Spleen (tissue), 11 donors: ENCODE results near the gene FMNL3. TPM values are rescaled to one million over a fixed set of nuclear protein-coding genes. Genes with fewer than 3 reads are reported as not detected.
"Not testable (repeated sequence)": the region's sequence is repeated elsewhere in the genome, so short reads cannot be mapped to it uniquely, and the experiment has no call there.

Experiments used
- DNase-seq: peaks from one replicate; pipeline ENCODE4 v3.0.0-alpha.2; 2020
- H3K27ac ChIP-seq, 8 donors: fragments of 200-600 bp; sonication (generic) in 7 of 8; 1 replicate in 4 of 8; 2 replicates in 4 of 8; pipeline versions ENCODE4 v1.5.0 to v1.8.0; 2016 to 2021; ENCODE audit warnings: inconsistent platforms in 4 of 8, mild to moderate bottlenecking in 4 of 8, moderate library complexity in 1 of 8
- H3K27me3 ChIP-seq, 7 donors: fragments of 200-600 bp; sonication (generic) in 6 of 7; replicated peaks in 1 of 7; 1 replicate in 4 of 7; 2 replicates in 3 of 7; pipeline versions ENCODE4 v1.5.0 to v1.8.0; 2016 to 2021; ENCODE audit warnings: inconsistent platforms in 3 of 7, mild to moderate bottlenecking in 1 of 7
- H3K36me3 ChIP-seq, 6 donors: fragments of 200-600 bp; sonication (generic) in 5 of 6; 1 replicate in 4 of 6; 2 replicates in 2 of 6; pipeline versions ENCODE4 v1.5.0 to v1.8.0; 2016 to 2021; ENCODE audit warnings: inconsistent platforms in 2 of 6
- H3K4me1 ChIP-seq, 6 donors: fragments of 200-600 bp; sonication (generic) in 5 of 6; 1 replicate in 3 of 6; 2 replicates in 3 of 6; pipeline versions ENCODE4 v1.5.0 to v1.8.0; 2016 to 2021; ENCODE audit warnings: inconsistent platforms in 3 of 6
- H3K4me3 ChIP-seq, 8 donors: fragments of 200-600 bp; sonication (generic) in 7 of 8; 1 replicate in 4 of 8; 2 replicates in 4 of 8; pipeline versions ENCODE4 v1.5.0 to v1.8.0; 2016 to 2021; ENCODE audit warnings: inconsistent platforms in 4 of 8, mild to moderate bottlenecking in 4 of 8, moderate library complexity in 2 of 8
- H3K9me3 ChIP-seq, 8 donors: fragments of 200-600 bp; sonication (generic) in 7 of 8; 1 replicate in 4 of 8; 2 replicates in 4 of 8; pipeline versions ENCODE4 v1.5.0 to v1.8.0; 2016 to 2021; ENCODE audit warnings: inconsistent platforms in 4 of 8
- POLR2A ChIP-seq, 3 donors: fragments of 450-650 bp; IDR thresholded peaks; one replicate each; pipeline ENCODE4 v1.5.1; 2017; ENCODE audit warnings: antibody characterized with exemption in 3 of 3, mild to moderate bottlenecking in 1 of 3
- POLR2AphosphoS5 ChIP-seq, 3 donors: sonication (generic); formaldehyde crosslinking; IDR thresholded peaks; one replicate each; pipeline ENCODE4 v1.5.1; 2017; ENCODE audit warnings: antibody characterized with exemption in 3 of 3
- WGBS, 5 donors: extraction: QIAGEN DNeasy Blood & Tissue Kit in 3 of 5; methylation state at CpG; one replicate each; pipeline versions ENCODE4 v1.1.5 to v1.1.7; 2013 to 2018; 5-methylcytosine and 5-hydroxymethylcytosine counted together
- intact Hi-C: fragments of 100-400 bp; cut with DNase I; formaldehyde crosslinking; loops from one replicate; pipeline ENCODE4 v1.15.0; 2023; ENCODE audit warnings: low total_unique reads
- polyA plus RNA-seq, 3 donors: library from polyadenylated mRNA; stranded (reverse); fragments of 200-250 nt; gene quantifications; one replicate each; pipeline ENCODE4 v1.2.1, GENCODE V29; 2013
- total RNA-seq, 7 donors: library from RNA; depleted of rRNA in 3 of 7; stranded (reverse); fragments of >200 nt in 3 of 7; fragmentation: NEBNext Ultra II Directional in 4 of 7; extraction: Animal tissue kit (Norgen Biotek cat#: 25700) in 4 of 7; gene quantifications; one replicate each; pipeline versions ENCODE4 v1.1.0 to v1.2.1, GENCODE V29; 2016 to 2021
- TF ChIP-seq, protein P1 (sequence below), 11 experiments: fragments of 200-600 bp in 7 of 11; fragments of 450-650 bp in 4 of 11; sonication (generic) in 4 of 11; IDR thresholded peaks in 8 of 11; conservative IDR thresholded peaks in 3 of 11; 1 replicate in 7 of 11; 2 replicates in 4 of 11; pipeline versions ENCODE4 v1.4.0 to v1.8.0; 2016 to 2021; ENCODE audit warnings: antibody characterized with exemption in 11 of 11, inconsistent platforms in 4 of 11, mild to moderate bottlenecking in 1 of 11
- donor health status: healthy with polysubstance abuse.
- donor health status: DM: no; HTN: no; CAD: no; lungs with moderate emphysema.
- donor health status: DM: no; HTN: no; CAD: no.
- donor health status: Bipolar disorder and iron deficiency.
- donor health status: healthy.
- donor health status: DM: no; HTN: no; CAD: no.
- donor health status: DM: yes; HTN: yes; CAD: no.

The FMNL3 gene
- total and polyA plus RNA-seq, 10 donors, result 8.6 to 46.9 (median 27.3) TPM

DNA sequence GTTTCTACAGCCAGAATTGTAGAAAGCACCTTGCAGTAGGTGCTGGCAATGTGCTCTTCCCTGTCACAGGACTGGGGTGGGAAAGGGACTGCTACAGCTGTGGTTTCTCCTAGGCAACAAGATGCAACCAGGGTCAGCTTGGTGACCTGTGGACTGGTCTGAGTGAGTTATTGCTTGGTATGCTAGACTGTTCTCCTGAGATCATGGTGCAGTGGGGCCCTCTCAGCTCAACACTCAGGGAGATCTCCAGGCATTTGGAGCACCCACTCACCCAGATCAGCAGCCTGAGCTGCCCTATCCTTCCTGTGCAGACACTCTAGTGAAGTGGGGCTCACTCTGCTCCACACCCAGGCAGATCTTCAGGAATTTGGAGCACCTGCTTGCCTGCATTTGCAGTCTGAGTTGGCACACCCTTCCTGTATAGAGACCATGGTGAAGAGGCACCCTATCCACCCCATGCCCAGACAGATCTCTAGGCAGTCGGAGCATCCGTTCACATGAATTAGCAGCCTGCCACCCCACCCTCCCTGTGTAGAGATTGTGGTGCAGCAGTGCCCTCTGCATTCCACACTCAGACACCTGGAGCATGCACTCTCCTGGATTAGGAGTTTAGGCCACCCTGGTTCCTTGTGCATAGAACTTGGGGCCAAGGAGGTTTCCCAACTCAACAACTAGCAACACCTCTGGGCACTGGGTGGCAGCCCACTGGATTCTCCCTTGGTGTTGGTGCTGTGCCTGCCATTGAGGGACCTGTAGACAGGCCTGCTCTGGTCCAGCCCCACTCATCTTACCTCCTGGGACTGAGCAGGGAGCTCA lies 97.9 kb downstream of the FMNL3 start:
- Histone ChIP-seq H3K4me1 (no peaks in the 10 kb centered on the region), H3K36me3 (no peaks in the 10 kb centered on the region), H3K4me3 (no peak overlapping the region), H3K9me3 (peaks cover 0 to 14% (median 11%) of the 10 kb centered on the region in 8 donors), H3K27me3 (peaks cover 0 to 16% (median 0%) of the 10 kb centered on the region in 7 donors), H3K27ac (no peak overlapping the region)
- WGBS, 5 donors, result 96 to 100% (median 99%) methylated on average over 2 of the region's 2 CpGs
- intact Hi-C loops, result no loop called here
- no peak for DNase-seq
- TF ChIP-seq, protein P1, sequence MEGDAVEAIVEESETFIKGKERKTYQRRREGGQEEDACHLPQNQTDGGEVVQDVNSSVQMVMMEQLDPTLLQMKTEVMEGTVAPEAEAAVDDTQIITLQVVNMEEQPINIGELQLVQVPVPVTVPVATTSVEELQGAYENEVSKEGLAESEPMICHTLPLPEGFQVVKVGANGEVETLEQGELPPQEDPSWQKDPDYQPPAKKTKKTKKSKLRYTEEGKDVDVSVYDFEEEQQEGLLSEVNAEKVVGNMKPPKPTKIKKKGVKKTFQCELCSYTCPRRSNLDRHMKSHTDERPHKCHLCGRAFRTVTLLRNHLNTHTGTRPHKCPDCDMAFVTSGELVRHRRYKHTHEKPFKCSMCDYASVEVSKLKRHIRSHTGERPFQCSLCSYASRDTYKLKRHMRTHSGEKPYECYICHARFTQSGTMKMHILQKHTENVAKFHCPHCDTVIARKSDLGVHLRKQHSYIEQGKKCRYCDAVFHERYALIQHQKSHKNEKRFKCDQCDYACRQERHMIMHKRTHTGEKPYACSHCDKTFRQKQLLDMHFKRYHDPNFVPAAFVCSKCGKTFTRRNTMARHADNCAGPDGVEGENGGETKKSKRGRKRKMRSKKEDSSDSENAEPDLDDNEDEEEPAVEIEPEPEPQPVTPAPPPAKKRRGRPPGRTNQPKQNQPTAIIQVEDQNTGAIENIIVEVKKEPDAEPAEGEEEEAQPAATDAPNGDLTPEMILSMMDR (IDR thresholded peaks at IDR 0.05 in 8 of 11, conservative IDR thresholded peaks at IDR 0.05 in 3 of 11), result no peak
- TF ChIP-seq POLR2AphosphoS5 (IDR thresholded peaks at IDR 0.05) (no peak), POLR2A (IDR thresholded peaks at IDR 0.05) (no peak)

DNA sequence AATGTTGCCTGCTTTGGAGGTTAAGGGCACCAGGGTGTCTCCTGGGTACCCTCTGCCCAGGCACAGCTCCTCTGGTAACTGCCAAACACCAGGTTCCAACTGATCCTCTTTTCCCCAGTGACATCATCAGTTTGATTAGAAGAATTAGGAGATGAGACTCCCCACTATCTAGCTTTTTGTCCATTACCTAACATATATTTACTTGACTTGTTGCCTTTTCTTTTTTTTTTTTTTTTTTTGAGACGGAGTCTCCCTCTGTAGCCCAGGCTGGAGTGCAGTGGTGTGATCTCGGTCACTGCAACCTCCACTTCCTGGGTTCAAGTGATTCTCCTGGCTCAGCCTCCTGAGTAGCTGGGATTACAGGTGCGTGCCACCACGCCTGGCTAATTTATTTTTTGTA lies 101.7 kb downstream of the FMNL3 start, which contains the start of gene FAM186B:
FAM186B (minus strand) TSS at position 101 of the 400 bp plus-strand sequence. CDS start 162 bp downstream, outside the sequence.
- H3K36me3 ChIP-seq, H3K27ac ChIP-seq, H3K4me1 ChIP-seq, DNase-seq, H3K9me3 ChIP-seq, intact Hi-C loops, H3K4me3 ChIP-seq, H3K27me3 ChIP-seq: not testable (repeated sequence)
- WGBS, 5 donors, result 87 to 99% (median 96%) methylated on average over 4 of the region's 4 CpGs

DNA sequence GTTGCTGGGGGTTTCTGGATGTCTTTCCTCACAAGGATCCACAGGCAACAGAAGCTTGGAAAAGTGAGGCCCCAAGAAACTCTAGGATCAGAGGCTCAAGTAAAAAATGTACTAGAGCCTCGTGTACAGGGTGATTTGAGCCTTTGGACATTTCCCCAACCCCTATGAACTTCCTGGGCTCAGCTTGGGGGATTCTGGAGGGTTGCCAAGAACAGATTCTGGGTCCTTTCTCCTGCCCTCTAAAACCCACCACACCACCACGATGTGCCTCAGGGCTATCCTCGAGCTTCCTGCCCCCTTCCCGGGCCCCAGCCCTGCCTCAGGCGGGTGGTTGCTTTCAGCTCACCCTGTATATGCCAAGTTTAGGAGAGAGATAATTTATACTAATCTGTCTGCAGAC lies 102.3 kb downstream of the FMNL3 start:
- intact Hi-C loops, result no loop called here

DNA sequence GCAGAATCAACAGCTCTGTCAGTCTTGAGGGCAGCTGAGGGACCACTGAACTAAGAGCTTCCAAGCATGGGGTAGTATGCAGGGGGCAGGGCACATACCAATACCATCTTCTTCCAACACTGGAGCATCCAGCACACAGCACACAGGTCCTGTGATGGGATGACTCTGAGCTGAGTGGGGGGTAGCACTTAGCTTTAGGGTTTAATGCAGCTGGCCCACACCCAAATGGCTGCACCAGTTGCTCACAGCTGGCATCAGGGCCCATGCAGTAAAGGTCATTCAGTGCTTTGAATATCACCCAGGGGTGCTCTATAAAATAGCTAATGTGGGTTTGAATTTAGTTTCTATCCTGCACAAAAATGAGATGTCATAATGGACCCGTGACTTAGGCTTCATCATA lies 103.5 kb downstream of the FMNL3 start:
- intact Hi-C loops, result no loop called here
- Histone ChIP-seq H3K27ac (no peak overlapping the region), H3K27me3 (no peaks in the 10 kb centered on the region), H3K36me3 (no peaks in the 10 kb centered on the region), H3K4me3 (no peak overlapping the region), H3K4me1 (no peaks in the 10 kb centered on the region), H3K9me3 (no peaks in the 10 kb centered on the region)
- WGBS, 5 donors, result 80 to 100% (median 84%) methylated on average over 1 of the region's 1 CpG
- DNase-seq, result no peak
- TF ChIP-seq POLR2AphosphoS5 (IDR thresholded peaks at IDR 0.05), result no peak
- TF ChIP-seq, protein P1 (IDR thresholded peaks at IDR 0.05 in 8 of 11, conservative IDR thresholded peaks at IDR 0.05 in 3 of 11), result no peak
- no peak for TF ChIP-seq POLR2A (IDR thresholded peaks at IDR 0.05)

More for the DNA sequence above, 102.3 kb downstream of the FMNL3 start:
- 33 to 60% (median 42%) methylated on average over 4 to 5 of the region's 5 CpGs for WGBS, 5 donors
- Histone ChIP-seq H3K27ac (no peak overlapping the region), H3K36me3 (no peaks in the 10 kb centered on the region), H3K4me1 (no peaks in the 10 kb centered on the region), H3K9me3 (no peaks in the 10 kb centered on the region), H3K4me3 (no peak overlapping the region), H3K27me3 (no peaks in the 10 kb centered on the region)
- no peak for TF ChIP-seq POLR2A (IDR thresholded peaks at IDR 0.05)
- TF ChIP-seq POLR2AphosphoS5 (IDR thresholded peaks at IDR 0.05), result no peak
- TF ChIP-seq, protein P1 (IDR thresholded peaks at IDR 0.05 in 8 of 11, conservative IDR thresholded peaks at IDR 0.05 in 3 of 11), result no peak
- DNase-seq, result no peak
